Neural cell (in vitro differentiated cells): ENCODE data around the gene PPP1R9B.

Experiments used
- CTCF ChIP-seq: fragments of 450-650 bp; IDR thresholded peaks from 2 replicates; pipeline ENCODE4 v1.5.1; 2014; ENCODE audit warnings: antibody characterized with exemption, mild to moderate bottlenecking, moderate library complexity; ENCODE audit not compliant: poor library complexity, severe bottlenecking
- EP300 ChIP-seq: fragments of 450-650 bp; conservative IDR thresholded peaks from 2 replicates; pipeline ENCODE4 v1.6.1; 2014; ENCODE audit warnings: antibody characterized with exemption, mild to moderate bottlenecking, moderate library complexity; ENCODE audit not compliant: poor library complexity, severe bottlenecking
- EZH2 ChIP-seq: fragments of 200-600, 300-800 bp; shearing (Covaris generic), sonication (generic); IDR thresholded peaks from 2 replicates; pipeline ENCODE4 v1.6.1; 2014; ENCODE audit warnings: antibody characterized with exemption, low read length, borderline replicate concordance, mild to moderate bottlenecking; ENCODE audit not compliant: insufficient read depth, poor library complexity, severe bottlenecking
- POLR2AphosphoS5 ChIP-seq: IDR thresholded peaks from 2 replicates; pipeline ENCODE4 v1.6.1; 2012
- REST ChIP-seq: IDR thresholded peaks from 2 replicates; pipeline ENCODE4 v1.6.1; 2012; ENCODE audit warnings: borderline replicate concordance
- SMC3 ChIP-seq: fragments of 450-650 bp; conservative IDR thresholded peaks from 2 replicates; pipeline ENCODE4 v1.6.1; 2014; ENCODE audit warnings: antibody characterized with exemption, mild to moderate bottlenecking, moderate library complexity; ENCODE audit not compliant: poor library complexity

DNA sequence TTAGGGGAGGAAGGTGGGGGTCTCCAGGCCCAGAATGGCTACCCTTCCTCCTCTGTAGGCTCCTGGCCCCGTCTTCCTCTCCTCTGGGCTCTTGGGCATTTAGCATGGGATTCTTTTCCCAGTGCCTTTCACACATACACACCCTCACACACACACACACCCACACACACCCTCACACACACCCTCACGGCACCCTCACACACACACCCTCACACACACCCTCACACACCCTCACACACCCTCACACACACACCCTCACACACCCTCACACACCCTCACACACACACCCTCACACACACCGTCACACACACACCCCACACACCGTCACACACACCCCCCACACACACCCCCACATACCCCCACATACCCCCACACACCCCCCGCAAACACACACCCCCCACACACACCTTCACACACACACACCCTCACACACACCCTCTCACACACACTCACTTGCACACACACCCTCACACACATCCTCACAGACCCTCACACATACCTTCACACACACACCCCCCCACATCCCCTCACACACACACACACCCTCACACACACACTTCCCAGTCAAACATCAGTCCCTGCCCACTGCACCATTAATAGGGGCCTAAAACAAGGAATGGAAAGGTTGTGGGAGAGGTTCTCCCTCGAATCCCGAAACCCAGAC lies 16.2 kb upstream of the PPP1R9B start:
- TF ChIP-seq CTCF (no peak), POLR2AphosphoS5 (no peak), REST (no peak), EP300 (no peak), SMC3 (no peak), EZH2 (no peak)
